Caco-2 (cell line): ENCODE results near the gene CACNA1I. TPM values are rescaled to one million over a fixed set of nuclear protein-coding genes. Genes with fewer than 3 reads are reported as not detected.

Experiments used
- BruUV-seq: library from RNA; stranded (reverse); fragments of 400-500 nt; replicated peaks from 2 replicates; lab custom pipeline; 2021; lab: Mats Ljungman, UMichigan
- CTCF ChIA-PET: fragments of 300-600 bp; sonication (Branson Sonifier 250); formaldehyde crosslinking; loops from one replicate; lab custom pipeline; 2022; ENCODE audit warnings: antibody characterized with exemption; lab: Charles Lee
- POLR2A ChIA-PET: fragments of 300-600 bp; sonication (Branson Sonifier 250); formaldehyde crosslinking; loops from one replicate; lab custom pipeline; 2022; ENCODE audit warnings: antibody characterized with exemption; lab: Charles Lee
- DNase-seq, 2 experiments: peaks; one replicate each; pipeline versions ENCODE4 v3.0.0 to v3.0.0-alpha.2; 2020 to 2022
- H3K27me3 ChIP-seq: replicated peaks from 2 replicates; pipeline ENCODE4 v1.6.0; 2011; ENCODE audit warnings: low read length; ENCODE audit not compliant: control insufficient read depth, insufficient read depth
- H3K36me3 ChIP-seq: 2 replicates; pipeline ENCODE4 v1.5.1; 2011; ENCODE audit warnings: low read length; ENCODE audit not compliant: control insufficient read depth, insufficient read depth
- H3K4me1 ChIP-seq: fragments of 250-450 bp; sonication (Bioruptor Pico); 2 replicates; pipeline ENCODE4 v1.5.1; 2020; ENCODE audit warnings: mild to moderate bottlenecking
- H3K4me3 ChIP-seq: 2 replicates; pipeline ENCODE4 v1.5.1; 2011; ENCODE audit warnings: low read depth, mild to moderate bottlenecking, control low read depth, low read length
- H3K9me3 ChIP-seq: fragments of 250-450 bp; sonication (Bioruptor Pico); 2 replicates; pipeline ENCODE4 v1.5.1; 2020; ENCODE audit warnings: mild to moderate bottlenecking, moderate library complexity
- H3K27ac Mint-ChIP-seq: one replicate; pipeline ENCODE4 v1.8.0; 2022; ENCODE audit warnings: mixed read lengths; ENCODE audit not compliant: unreplicated experiment
- H3K27me3 Mint-ChIP-seq: one replicate; pipeline ENCODE4 v1.8.0; 2022; ENCODE audit warnings: mixed read lengths; ENCODE audit not compliant: insufficient read depth, unreplicated experiment
- H3K36me3 Mint-ChIP-seq: one replicate; pipeline ENCODE4 v1.8.0; 2022; ENCODE audit warnings: mild to moderate bottlenecking, mixed read lengths; ENCODE audit not compliant: insufficient read depth, unreplicated experiment
- H3K4me1 Mint-ChIP-seq: one replicate; pipeline ENCODE4 v1.8.0; 2022; ENCODE audit warnings: low read depth, mixed read lengths; ENCODE audit not compliant: unreplicated experiment
- H3K4me3 Mint-ChIP-seq: one replicate; pipeline ENCODE4 v1.8.0; 2022; ENCODE audit warnings: mild to moderate bottlenecking, moderate library complexity, mixed read lengths; ENCODE audit not compliant: unreplicated experiment
- H3K9me3 Mint-ChIP-seq: one replicate; pipeline ENCODE4 v1.8.0; 2022; ENCODE audit warnings: mixed read lengths; ENCODE audit not compliant: unreplicated experiment
- intact Hi-C: fragments of 100-400 bp; cut with micrococcal nuclease; formaldehyde crosslinking; loops from one replicate; pipeline ENCODE4 v1.10.0; 2022; ENCODE audit not compliant: unreplicated experiment
- total RNA-seq: library from RNA; stranded (reverse); gene quantifications from 2 replicates; pipeline ENCODE4 v1.2.3, GENCODE V29; 2022
- TF ChIP-seq, protein P1 (sequence below), 2 experiments: fragments of 200-600 bp in 1 of 2; IDR thresholded peaks; 1 replicate in 1 of 2; 2 replicates in 1 of 2; pipeline versions ENCODE4 v1.5.1 to v1.8.0; 2011 to 2022; ENCODE audit warnings: antibody characterized with exemption in 1 of 2, control low read depth in 1 of 2, inconsistent platforms in 1 of 2, low read depth in 1 of 2, low read length in 1 of 2, mild to moderate bottlenecking in 1 of 2, moderate library complexity in 1 of 2; ENCODE audit not compliant: insufficient read depth in 1 of 2, severe bottlenecking in 1 of 2, unreplicated experiment in 1 of 2

CACNA1I gene
- total RNA-seq, 1 experiment from 2014 or later = not detected

GRCh38 chr22:39621826-39622225, 51.3 kb downstream of the CACNA1I start:
- Mint-ChIP-seq H3K9me3 (no peaks in the 10 kb centered on the region), H3K36me3 (no peaks in the 10 kb centered on the region), H3K4me3 (no peak overlapping the region), H3K4me1 (no peaks in the 10 kb centered on the region), H3K27ac (no peak overlapping the region), H3K27me3 (peaks cover 3% of the 10 kb centered on the region)
- CTCF ChIA-PET = no interaction called here
- Histone ChIP-seq H3K4me3 (no peak overlapping the region), H3K4me1 (no peaks in the 10 kb centered on the region), H3K9me3 (no peaks in the 10 kb centered on the region), H3K36me3 (no peaks in the 10 kb centered on the region), H3K27me3 (no peaks in the 10 kb centered on the region)
- TF ChIP-seq, protein P1, sequence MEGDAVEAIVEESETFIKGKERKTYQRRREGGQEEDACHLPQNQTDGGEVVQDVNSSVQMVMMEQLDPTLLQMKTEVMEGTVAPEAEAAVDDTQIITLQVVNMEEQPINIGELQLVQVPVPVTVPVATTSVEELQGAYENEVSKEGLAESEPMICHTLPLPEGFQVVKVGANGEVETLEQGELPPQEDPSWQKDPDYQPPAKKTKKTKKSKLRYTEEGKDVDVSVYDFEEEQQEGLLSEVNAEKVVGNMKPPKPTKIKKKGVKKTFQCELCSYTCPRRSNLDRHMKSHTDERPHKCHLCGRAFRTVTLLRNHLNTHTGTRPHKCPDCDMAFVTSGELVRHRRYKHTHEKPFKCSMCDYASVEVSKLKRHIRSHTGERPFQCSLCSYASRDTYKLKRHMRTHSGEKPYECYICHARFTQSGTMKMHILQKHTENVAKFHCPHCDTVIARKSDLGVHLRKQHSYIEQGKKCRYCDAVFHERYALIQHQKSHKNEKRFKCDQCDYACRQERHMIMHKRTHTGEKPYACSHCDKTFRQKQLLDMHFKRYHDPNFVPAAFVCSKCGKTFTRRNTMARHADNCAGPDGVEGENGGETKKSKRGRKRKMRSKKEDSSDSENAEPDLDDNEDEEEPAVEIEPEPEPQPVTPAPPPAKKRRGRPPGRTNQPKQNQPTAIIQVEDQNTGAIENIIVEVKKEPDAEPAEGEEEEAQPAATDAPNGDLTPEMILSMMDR (IDR thresholded peaks at IDR 0.05; ENCODE audit: insufficient read depth in 1 of 2, low read depth in 1 of 2, low read length in 1 of 2, severe bottlenecking in 1 of 2, unreplicated experiment in 1 of 2) = no peak
- no TSS peak for BruUV-seq
- intact Hi-C loops = no loop called here
- POLR2A ChIA-PET = no interaction called here
- DNase-seq = no peak

GRCh38 chr22:39622881-39623367, 52.4 kb downstream of the CACNA1I start:
- POLR2A ChIA-PET = no interaction called here
- DNase-seq = no peak

GRCh38 chr22:39623603-39624500, 53.3 kb downstream of the CACNA1I start:
- no peaks in the 10 kb centered on the region for H3K4me1 ChIP-seq
- Mint-ChIP-seq H3K36me3 (no peaks in the 10 kb centered on the region), H3K4me1 (no peaks in the 10 kb centered on the region), H3K27ac (no peak overlapping the region), H3K4me3 (no peak overlapping the region), H3K27me3 (no peaks in the 10 kb centered on the region), H3K9me3 (no peaks in the 10 kb centered on the region)
- no peaks in the 10 kb centered on the region for H3K27me3 ChIP-seq
- no peaks in the 10 kb centered on the region for H3K36me3 ChIP-seq
- no peak overlapping the region for H3K4me3 ChIP-seq
- POLR2A ChIA-PET = no interaction called here
- CTCF ChIA-PET = interaction anchor here (0.6 kb wide), 1 partner anchor 139 kb away, joined by 3 read pairs; no protein-coding TSS in a partner anchor
- TF ChIP-seq, protein P1 (IDR thresholded peaks at IDR 0.05; ENCODE audit: insufficient read depth in 1 of 2, low read depth in 1 of 2, low read length in 1 of 2, severe bottlenecking in 1 of 2, unreplicated experiment in 1 of 2) = no peak
- H3K9me3 ChIP-seq = no peaks in the 10 kb centered on the region
- no TSS peak for BruUV-seq
- intact Hi-C loops = no loop called here
- DNase-seq = no peak

More at GRCh38 chr22:39622881-39623367, 52.4 kb downstream of the CACNA1I start:
- Mint-ChIP-seq H3K27me3 (peaks cover 2% of the 10 kb centered on the region), H3K4me3 (no peak overlapping the region), H3K36me3 (no peaks in the 10 kb centered on the region), H3K27ac (no peak overlapping the region), H3K9me3 (no peaks in the 10 kb centered on the region), H3K4me1 (no peaks in the 10 kb centered on the region)
- Histone ChIP-seq H3K4me1 (no peaks in the 10 kb centered on the region), H3K27me3 (no peaks in the 10 kb centered on the region), H3K36me3 (no peaks in the 10 kb centered on the region), H3K4me3 (no peak overlapping the region), H3K9me3 (no peaks in the 10 kb centered on the region)
- intact Hi-C loops = no loop called here
- BruUV-seq = no TSS peak
- TF ChIP-seq, protein P1 (IDR thresholded peaks at IDR 0.05; ENCODE audit: insufficient read depth in 1 of 2, low read depth in 1 of 2, low read length in 1 of 2, severe bottlenecking in 1 of 2, unreplicated experiment in 1 of 2) = peak in 1 of 2 experiments; percentile 5
- CTCF ChIA-PET = no interaction called here
